Measurements from ENCODE around the gene OBI1.

DNA sequence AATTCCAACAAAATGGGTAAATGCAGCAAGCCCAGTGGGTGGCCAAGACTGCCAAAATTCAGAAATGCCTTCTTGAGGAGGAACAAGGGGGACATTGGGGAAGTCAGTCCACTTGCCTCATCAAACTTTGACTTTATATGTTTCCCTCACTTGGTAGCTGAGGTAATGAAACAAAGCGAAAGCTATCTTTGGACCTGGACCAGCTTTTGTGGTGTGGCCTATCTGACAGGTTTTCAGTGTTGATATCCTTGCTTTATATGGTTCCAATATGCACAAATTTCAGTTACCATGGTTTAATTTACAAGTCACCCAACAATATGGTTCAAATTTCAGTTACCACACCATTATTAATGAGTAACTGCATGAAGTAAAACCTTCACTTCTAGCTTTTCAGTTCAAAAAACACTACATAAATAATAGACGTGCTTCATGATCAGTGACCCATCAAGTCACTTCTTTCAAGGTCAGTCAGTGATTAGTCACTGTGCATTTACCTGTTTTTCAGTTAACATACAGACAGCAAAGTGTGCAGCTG is 38.0 kb downstream of the OBI1 start:
- TF ChIP-seq, protein P1, sequence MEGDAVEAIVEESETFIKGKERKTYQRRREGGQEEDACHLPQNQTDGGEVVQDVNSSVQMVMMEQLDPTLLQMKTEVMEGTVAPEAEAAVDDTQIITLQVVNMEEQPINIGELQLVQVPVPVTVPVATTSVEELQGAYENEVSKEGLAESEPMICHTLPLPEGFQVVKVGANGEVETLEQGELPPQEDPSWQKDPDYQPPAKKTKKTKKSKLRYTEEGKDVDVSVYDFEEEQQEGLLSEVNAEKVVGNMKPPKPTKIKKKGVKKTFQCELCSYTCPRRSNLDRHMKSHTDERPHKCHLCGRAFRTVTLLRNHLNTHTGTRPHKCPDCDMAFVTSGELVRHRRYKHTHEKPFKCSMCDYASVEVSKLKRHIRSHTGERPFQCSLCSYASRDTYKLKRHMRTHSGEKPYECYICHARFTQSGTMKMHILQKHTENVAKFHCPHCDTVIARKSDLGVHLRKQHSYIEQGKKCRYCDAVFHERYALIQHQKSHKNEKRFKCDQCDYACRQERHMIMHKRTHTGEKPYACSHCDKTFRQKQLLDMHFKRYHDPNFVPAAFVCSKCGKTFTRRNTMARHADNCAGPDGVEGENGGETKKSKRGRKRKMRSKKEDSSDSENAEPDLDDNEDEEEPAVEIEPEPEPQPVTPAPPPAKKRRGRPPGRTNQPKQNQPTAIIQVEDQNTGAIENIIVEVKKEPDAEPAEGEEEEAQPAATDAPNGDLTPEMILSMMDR (IDR thresholded peaks at IDR 0.05; ENCODE audit: low read length) = no peak
- no peak for TF ChIP-seq EZH2 (optimal IDR thresholded peaks at IDR 0.05; ENCODE audit: low read depth, low read length)

All from MM.1S (cell line).